H1 (cell line): ENCODE measurements around the gene ACBD5. TPM values are rescaled to one million over a fixed set of nuclear protein-coding genes. Genes with fewer than 3 reads are reported as not detected.
A peak's percentile ranks its signal among the peaks of the same experiment; 100 is the strongest.

Experiments
- CBX8 ChIP-seq: fragments of 300-800, 300-1000 bp; sonication (generic); IDR thresholded peaks from 2 replicates; pipeline ENCODE4 v1.7.1; 2016; ENCODE audit warnings: low read depth, low read length, borderline replicate concordance
- CTBP2 ChIP-seq: IDR thresholded peaks from 2 replicates; pipeline ENCODE4 v1.7.0; 2011; ENCODE audit warnings: borderline replicate concordance, mild to moderate bottlenecking, moderate library complexity, mixed read lengths, low read length; ENCODE audit not compliant: insufficient read depth, insufficient read length
- EGR1 ChIP-seq: IDR thresholded peaks from 2 replicates; pipeline ENCODE4 v1.6.1; 2011; ENCODE audit warnings: low read depth, low read length, borderline replicate concordance
- EP300 ChIP-seq, 2 experiments: IDR thresholded peaks; 1 replicate in 1 of 2; 2 replicates in 1 of 2; pipeline ENCODE4 v1.6.1; 2011 to 2012; ENCODE audit warnings: low read depth in 2 of 2, low read length in 2 of 2, mild to moderate bottlenecking in 2 of 2, borderline replicate concordance in 1 of 2, inconsistent platforms in 1 of 2, moderate library complexity in 1 of 2
- FOSL1 ChIP-seq: IDR thresholded peaks from 2 replicates; pipeline ENCODE4 v1.6.1; 2011; ENCODE audit warnings: mild to moderate bottlenecking, low read depth, low read length, moderate library complexity; ENCODE audit not compliant: insufficient read depth
- KDM4A ChIP-seq: IDR thresholded peaks from one replicate; pipeline ENCODE4 v1.7.1; 2012; ENCODE audit warnings: low read depth, mild to moderate bottlenecking, moderate library complexity, low read length, inconsistent platforms; ENCODE audit not compliant: severe bottlenecking
- SIRT6 ChIP-seq: IDR thresholded peaks from one replicate; pipeline ENCODE4 v1.7.1; 2012; ENCODE audit warnings: low read length, inconsistent platforms
- SP1 ChIP-seq: IDR thresholded peaks from 2 replicates; pipeline ENCODE4 v1.6.1; 2011; ENCODE audit warnings: low read depth, low read length
- polyA plus RNA-seq, 7 experiments: library from polyadenylated mRNA; depleted of rRNA in 3 of 7; stranded (reverse) in 5 of 7; unstranded in 2 of 7; fragments of >200 nt in 5 of 7; fragments of 200-250 nt in 2 of 7; gene quantifications; 1 replicate in 5 of 7; 2 replicates in 1 of 7; 4 replicates in 1 of 7; pipeline versions ENCODE4 v1.2.1 to v1.2.3, GENCODE V29; 2011 to 2013; ENCODE audit warnings: missing spikeins in 2 of 7, mixed read lengths in 2 of 7
- total RNA-seq: library from RNA; stranded (reverse); fragmentation: NEBNext Ultra II Directional; extraction: Animal tissue kit (Norgen Biotek cat#: 25700); gene quantifications from 2 replicates; pipeline ENCODE4 v1.2.1, GENCODE V29; 2021
- TF ChIP-seq, protein P1 (sequence below): fragments of 300-600 bp; sonication (generic); IDR thresholded peaks from 2 replicates; pipeline ENCODE4 v1.7.1; 2012; ENCODE audit warnings: low read length, moderate library complexity, mild to moderate bottlenecking, inconsistent platforms; ENCODE audit not compliant: insufficient replicate concordance

ACBD5 gene
- total and polyA plus RNA-seq, 2 of the 8 experiments (the other 6 are each of a cell fraction or from before 2014, with no cell fraction given), result 4.6 to 15.9 TPM

DNA sequence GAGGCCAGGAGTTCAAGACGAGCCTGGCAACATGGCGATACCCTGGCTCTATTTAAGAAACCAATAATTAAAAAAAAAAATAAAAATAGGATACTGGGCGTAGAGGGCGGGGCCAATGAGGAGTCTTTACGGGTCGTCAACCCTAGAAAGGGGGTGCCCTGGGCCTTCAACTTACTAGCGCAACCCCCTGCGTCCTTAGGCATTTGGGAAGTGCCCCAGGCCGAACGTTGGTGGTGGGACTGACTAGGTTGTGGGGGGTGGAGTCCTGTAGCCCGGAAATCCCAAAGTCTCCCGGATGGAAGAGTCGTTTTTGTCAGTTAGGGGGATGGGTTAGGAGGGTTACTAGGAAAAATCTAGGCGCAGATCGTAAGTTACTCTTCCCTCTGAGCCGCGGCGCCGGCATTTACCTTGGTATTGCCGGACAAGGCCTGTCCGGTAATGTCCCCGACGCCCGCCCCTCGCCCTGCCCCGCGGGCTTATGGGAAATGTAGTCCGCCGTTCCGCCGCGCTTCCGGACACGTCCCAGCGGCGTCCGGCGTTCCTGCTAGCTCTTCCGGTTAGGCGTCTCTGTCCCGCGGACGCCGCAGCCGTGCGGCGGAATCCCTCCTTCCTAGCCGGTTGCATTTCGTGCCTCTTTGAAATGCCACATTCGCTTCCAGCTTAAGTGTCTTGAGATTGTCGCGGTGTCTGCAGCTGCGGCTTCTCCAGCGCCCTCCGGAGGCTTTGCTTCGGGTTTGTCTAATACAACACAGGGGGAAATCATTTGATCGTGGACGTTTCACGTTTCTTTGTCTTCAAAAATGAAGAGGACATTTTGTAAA is 1.3 kb upstream of the ACBD5 start (continued):
- TF ChIP-seq, protein P1, sequence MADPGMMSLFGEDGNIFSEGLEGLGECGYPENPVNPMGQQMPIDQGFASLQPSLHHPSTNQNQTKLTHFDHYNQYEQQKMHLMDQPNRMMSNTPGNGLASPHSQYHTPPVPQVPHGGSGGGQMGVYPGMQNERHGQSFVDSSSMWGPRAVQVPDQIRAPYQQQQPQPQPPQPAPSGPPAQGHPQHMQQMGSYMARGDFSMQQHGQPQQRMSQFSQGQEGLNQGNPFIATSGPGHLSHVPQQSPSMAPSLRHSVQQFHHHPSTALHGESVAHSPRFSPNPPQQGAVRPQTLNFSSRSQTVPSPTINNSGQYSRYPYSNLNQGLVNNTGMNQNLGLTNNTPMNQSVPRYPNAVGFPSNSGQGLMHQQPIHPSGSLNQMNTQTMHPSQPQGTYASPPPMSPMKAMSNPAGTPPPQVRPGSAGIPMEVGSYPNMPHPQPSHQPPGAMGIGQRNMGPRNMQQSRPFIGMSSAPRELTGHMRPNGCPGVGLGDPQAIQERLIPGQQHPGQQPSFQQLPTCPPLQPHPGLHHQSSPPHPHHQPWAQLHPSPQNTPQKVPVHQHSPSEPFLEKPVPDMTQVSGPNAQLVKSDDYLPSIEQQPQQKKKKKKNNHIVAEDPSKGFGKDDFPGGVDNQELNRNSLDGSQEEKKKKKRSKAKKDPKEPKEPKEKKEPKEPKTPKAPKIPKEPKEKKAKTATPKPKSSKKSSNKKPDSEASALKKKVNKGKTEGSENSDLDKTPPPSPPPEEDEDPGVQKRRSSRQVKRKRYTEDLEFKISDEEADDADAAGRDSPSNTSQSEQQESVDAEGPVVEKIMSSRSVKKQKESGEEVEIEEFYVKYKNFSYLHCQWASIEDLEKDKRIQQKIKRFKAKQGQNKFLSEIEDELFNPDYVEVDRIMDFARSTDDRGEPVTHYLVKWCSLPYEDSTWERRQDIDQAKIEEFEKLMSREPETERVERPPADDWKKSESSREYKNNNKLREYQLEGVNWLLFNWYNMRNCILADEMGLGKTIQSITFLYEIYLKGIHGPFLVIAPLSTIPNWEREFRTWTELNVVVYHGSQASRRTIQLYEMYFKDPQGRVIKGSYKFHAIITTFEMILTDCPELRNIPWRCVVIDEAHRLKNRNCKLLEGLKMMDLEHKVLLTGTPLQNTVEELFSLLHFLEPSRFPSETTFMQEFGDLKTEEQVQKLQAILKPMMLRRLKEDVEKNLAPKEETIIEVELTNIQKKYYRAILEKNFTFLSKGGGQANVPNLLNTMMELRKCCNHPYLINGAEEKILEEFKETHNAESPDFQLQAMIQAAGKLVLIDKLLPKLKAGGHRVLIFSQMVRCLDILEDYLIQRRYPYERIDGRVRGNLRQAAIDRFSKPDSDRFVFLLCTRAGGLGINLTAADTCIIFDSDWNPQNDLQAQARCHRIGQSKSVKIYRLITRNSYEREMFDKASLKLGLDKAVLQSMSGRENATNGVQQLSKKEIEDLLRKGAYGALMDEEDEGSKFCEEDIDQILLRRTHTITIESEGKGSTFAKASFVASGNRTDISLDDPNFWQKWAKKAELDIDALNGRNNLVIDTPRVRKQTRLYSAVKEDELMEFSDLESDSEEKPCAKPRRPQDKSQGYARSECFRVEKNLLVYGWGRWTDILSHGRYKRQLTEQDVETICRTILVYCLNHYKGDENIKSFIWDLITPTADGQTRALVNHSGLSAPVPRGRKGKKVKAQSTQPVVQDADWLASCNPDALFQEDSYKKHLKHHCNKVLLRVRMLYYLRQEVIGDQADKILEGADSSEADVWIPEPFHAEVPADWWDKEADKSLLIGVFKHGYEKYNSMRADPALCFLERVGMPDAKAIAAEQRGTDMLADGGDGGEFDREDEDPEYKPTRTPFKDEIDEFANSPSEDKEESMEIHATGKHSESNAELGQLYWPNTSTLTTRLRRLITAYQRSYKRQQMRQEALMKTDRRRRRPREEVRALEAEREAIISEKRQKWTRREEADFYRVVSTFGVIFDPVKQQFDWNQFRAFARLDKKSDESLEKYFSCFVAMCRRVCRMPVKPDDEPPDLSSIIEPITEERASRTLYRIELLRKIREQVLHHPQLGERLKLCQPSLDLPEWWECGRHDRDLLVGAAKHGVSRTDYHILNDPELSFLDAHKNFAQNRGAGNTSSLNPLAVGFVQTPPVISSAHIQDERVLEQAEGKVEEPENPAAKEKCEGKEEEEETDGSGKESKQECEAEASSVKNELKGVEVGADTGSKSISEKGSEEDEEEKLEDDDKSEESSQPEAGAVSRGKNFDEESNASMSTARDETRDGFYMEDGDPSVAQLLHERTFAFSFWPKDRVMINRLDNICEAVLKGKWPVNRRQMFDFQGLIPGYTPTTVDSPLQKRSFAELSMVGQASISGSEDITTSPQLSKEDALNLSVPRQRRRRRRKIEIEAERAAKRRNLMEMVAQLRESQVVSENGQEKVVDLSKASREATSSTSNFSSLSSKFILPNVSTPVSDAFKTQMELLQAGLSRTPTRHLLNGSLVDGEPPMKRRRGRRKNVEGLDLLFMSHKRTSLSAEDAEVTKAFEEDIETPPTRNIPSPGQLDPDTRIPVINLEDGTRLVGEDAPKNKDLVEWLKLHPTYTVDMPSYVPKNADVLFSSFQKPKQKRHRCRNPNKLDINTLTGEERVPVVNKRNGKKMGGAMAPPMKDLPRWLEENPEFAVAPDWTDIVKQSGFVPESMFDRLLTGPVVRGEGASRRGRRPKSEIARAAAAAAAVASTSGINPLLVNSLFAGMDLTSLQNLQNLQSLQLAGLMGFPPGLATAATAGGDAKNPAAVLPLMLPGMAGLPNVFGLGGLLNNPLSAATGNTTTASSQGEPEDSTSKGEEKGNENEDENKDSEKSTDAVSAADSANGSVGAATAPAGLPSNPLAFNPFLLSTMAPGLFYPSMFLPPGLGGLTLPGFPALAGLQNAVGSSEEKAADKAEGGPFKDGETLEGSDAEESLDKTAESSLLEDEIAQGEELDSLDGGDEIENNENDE, result no peak
- TF ChIP-seq EP300 (IDR thresholded peaks at IDR 0.05; ENCODE audit: borderline replicate concordance in 1 of 2, low read depth in 2 of 2, low read length in 2 of 2), result peak in 1 of 2 experiments; percentile 44; a peak in 1 of 3 replicates
- no peak for TF ChIP-seq SIRT6
- no peak for TF ChIP-seq CTBP2
- TF ChIP-seq CBX8, result no peak
- TF ChIP-seq KDM4A, result no peak
- no peak for TF ChIP-seq SP1
- TF ChIP-seq EGR1, result peak; percentile 92
- TF ChIP-seq FOSL1, result no peak
